GM18870 (cell line): ENCODE data around the gene HOXC10.

Source experiments
- ATAC-seq: cut with Tn5 transposase; IDR thresholded peaks from one replicate; pipeline ENCODE4 v1.9.1; 2021; ENCODE audit warnings: moderate library complexity; ENCODE audit not compliant: unreplicated experiment

HOXC10 gene

DNA sequence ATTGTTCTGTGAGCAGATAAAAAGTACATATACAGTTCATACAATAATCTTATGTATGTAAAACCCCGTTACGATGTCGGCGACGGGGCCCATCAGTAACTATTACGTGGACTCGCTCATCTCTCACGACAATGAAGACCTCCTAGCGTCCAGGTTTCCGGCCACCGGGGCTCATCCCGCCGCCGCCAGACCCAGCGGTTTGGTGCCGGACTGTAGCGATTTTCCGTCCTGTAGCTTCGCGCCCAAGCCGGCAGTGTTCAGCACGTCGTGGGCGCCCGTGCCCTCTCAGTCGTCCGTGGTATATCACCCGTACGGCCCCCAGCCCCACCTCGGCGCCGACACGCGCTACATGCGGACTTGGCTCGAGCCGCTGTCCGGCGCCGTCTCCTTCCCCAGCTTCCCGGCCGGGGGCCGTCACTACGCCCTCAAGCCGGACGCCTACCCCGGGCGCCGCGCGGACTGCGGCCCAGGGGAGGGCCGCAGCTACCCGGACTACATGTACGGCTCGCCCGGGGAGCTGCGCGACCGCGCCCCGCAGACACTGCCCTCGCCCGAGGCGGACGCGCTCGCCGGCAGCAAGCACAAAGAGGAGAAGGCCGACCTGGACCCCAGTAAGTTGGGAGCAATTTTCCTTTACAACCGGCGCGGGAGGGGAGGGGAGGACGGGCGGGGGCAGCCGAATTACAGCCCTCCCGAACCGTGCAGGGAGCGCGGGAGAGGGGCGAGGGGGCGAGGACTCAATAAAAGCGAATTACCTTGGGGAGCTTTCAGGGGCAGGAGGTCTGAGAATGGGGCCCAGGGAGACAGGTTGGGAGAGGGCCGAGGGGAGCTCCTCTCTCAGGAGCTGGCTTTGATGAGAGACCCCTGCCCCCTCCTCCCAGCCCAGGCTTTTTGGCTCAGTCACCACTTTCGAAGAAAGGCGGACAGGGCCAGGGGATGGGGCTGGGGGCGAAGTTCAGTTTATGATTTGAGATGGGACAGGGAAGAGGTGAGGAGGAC is 15.5 kb downstream of the HOXC10 start, which contains the start of gene HOXC9:
HOXC9 (plus strand) TSS at position 46 of the 999 bp plus-strand sequence; CDS start at position 74, 28 bp downstream.
- no peak for ATAC-seq

DNA sequence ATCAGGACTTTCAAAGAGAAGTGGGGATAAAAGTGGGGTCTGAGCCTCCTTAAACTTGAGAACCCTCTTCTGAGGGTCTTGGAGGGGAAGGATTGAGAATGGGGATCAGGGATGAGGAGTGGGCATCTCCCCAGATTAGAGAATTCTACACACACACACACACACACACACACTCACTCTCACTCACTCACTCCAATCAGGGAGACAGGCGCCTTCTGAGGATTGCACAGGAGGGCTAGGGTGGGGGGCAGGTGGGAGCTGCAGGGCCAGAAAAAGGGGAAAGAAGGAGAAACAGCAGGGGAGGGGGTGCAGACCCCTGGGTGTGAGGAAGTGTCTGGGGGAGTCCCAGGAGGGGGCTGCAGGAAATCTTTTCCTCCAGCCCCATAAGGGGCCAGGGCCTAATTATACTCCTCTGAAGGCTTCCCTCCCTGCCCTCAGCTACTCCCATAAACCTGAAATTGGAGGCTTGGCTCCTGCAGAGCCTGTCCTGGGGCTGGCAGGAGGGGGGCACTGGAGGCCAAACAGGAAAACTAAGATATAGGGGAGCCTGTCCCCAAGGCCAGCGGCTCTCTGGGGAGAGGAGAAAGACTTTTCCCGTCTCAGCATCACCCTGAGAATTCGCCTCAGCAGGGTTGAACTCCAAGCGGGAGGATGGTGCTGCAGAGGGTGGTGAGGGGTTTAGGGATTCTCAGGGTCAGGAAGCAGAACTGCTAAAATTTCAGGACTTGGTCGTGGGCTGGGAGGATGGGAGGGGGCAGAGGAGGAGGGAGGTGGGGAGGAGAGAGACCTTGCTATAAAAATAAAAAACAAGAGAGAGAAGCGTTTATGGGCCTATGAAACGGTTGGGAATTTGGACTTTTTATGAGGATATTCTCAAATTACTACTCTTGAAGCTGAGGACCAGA is 16.6 kb downstream of the HOXC10 start:
- ATAC-seq: no peak

DNA sequence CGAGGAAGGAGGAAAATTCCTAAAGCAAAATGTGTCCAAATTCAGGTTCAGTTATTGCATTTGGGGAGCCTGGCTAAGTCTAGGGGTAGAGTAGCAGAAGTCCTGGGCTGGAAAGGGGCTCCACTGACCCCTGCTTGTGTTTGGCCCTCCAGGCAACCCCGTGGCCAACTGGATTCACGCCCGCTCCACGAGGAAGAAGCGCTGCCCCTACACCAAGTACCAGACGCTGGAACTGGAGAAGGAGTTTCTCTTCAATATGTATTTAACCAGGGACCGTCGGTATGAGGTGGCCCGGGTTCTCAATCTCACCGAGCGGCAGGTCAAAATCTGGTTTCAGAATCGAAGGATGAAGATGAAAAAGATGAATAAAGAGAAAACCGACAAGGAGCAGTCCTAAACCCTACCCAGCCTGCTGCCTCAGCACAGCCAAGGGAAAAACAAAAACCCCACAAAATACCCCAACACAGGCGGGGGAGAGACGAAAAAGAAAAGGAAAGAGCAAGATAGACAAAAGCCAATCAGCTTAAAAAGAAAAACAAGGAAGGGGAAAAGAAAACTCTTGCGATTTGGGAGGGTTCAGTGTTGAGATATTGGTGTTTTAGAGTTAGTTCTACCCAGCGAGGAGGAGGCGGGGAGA is 17.4 kb downstream of the HOXC10 start:
- ATAC-seq: no peak

DNA sequence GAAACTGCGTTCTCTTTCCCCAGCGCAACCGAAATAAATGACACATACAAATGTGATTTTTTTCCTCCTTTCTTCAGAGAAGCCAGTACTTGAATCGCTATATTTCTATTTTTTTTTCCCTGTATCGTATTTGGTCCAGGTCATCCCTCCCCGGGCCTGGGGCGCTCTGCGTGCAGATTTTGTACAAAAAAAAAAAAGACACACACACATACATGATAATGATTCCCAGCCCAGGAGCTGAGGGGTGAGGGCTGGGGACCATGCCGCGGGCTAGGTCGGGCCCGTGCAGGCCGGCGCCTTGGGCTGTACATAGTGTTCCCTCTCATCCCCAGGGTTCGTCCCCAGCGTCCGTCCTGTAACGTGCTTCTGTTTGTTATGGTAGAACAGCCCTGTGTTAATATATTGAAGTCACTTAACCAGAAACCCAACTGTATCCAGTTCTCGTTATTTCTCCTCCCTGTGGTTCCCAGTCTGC is 18.0 kb downstream of the HOXC10 start:
- ATAC-seq: no peak

DNA sequence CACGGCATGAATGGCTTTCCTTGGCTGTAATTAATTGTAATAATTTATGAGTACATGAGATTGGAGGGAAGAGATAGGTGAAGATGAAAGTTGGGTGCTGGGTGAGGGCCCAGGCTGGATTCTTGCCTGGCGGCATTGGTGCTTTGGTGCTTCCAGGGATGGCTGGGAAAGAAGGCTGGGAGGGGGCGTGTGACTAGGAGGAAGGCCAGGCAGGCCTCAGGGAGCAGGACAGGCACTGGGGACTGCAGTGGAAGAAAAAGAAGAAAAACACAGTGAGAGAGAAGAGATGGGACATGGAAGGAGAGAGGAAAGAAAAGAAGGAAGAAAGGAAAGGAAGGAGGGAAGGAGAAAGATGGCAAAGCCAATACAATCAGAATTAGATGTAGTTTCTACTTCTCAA is 18.7 kb downstream of the HOXC10 start:
- no peak for ATAC-seq

DNA sequence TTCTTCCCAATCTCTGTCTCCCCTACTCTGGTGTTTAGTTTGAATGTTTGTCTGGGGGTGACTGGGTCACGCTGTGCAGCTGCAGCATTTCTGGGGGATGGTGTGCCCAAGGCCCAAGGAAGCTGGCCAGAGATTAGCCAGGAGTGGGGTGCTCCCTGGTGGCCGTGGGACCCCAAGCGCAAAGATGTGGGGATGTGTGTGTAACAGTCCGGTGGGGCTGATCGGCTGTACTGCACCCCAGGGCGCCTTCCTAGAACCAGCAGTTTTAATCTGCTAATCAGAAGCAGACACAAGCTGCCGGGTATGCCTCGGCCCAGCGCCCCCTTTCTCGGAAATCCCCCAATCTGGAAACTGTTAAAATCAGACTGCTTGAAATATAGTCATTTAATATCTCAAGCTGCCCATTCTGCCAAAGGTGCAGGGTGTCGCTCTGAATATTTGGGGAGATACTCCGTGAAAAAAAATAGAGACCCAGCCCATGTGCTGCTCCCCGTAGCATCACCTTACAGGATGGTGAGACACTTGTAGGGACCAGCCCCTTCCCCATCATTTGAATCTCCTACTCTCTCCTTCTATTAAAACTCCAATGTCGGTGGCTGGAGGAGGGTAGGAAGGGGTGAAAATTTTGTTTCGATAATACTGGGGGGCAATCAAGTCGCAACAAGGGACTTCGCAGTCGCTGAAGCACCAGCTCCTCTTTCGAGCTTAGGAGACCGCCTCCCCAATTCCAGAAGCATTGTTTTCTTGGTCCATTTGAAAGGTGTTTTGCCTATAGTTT is 19.3 kb downstream of the HOXC10 start:
- no peak for ATAC-seq

DNA sequence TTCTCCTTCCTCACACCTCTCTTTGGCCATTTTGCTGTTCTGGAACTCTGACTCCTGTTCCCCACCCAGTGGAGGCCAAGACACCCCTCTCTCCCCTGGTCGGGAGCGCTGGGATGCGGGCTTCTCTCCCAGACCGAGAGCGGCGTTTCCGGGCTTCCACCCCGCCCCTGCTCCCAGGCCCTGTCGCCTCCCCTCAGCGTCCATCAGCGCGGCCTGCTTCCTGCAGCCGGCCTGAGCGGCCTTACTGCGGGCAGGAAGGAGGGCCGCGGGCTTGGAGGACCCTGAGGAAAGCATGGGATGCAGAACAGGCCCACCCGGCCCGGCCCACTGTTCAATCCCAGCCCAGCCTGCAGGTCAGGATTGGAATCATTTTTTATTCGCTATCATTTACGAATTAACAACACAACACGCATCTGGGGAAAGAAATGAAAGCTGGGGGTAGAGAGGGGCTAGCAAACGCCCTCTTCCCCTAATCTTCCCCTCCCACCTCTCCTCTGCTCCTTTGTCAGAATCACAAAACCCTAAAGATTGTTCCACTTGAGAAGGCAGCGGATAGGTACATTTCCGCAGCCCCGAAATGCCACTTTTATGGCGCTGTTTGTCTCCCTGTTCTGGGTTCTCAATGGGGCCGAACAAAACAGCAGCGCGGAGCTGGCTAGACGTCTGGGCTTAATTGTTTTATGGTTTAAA is 20.0 kb downstream of the HOXC10 start:
- ATAC-seq: no peak

DNA sequence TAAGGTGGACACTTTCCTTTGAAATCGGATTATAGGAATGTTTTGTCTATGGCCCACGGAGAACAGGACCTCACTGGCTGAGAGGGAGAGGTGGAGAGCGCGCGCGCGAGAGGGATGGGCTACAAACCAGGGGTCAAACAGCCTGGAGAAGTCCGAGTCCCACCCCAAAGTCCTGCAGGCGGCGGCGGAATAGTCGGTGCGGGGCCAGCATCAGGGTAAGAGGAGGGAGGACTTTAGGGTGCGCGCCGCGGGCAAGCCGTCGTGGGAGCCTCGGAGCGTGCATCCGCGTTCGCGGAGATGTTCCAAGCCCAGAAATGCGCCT is 20.5 kb downstream of the HOXC10 start:
- no peak for ATAC-seq

DNA sequence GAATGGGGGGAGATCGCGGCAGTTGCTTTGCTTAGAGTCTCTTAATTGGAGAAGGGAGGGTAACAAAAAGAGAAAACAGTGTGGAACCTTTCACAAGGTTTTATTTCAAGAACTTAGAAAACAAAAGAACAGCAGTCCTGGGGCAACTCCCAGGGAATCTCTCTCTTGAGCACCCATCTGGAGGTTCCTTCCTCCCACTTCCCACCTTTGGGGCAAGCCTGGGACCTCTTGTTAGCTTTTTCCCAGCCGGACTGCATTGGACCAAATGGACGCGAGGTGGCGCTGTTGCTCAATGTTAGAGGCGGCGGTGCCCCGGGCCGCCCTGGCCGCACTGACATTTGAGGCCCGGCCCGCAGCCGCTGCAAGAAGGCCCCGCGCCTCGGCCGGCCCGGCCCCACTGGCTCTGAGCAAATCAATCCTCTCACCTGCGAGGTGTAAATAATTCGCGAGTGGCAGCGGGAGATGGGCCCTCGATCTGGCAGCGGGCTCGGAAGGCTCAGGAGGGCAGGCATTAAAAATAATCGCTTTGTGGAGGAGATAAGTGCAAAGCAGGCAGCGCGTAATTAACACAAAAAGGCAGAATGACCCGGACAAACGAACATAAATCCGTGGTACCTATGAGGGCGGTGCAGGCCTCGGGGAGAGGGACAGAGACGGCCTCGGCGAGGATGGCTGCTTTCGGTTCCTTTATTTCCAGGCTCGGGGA is 21.1 kb downstream of the HOXC10 start:
- ATAC-seq: no peak

DNA sequence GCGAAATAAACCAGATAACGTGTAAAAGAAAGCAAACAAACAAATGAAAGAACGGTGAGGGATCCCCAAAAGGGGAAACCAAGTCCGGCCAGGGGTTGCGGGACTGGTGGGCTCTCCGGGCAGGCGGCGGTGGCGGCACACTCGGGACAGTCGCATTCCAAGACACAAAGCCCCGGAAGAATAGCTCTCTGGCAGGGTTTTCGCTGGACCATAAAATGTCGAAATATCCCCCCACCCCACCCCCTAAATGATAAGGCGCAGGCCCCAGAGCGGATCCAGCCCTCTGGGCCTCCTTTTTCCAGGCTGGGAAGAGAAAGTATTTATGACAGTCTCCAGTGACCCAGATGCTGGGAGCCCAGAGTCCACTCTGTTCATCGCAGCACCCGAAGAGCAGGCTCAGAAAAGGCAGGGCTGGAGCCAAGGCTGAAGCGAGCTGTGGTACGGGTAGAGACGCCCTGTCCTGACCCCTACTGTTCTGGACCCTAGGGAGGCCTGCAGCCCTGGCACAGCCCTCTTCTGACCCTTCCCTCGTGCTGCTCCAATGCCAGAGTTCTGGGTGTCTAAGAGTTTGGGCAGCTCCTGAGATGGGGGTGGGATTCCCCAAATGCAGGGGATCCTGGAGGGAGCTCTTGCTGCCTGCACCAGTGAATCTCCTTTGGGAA is 21.7 kb downstream of the HOXC10 start:
- no peak for ATAC-seq

DNA sequence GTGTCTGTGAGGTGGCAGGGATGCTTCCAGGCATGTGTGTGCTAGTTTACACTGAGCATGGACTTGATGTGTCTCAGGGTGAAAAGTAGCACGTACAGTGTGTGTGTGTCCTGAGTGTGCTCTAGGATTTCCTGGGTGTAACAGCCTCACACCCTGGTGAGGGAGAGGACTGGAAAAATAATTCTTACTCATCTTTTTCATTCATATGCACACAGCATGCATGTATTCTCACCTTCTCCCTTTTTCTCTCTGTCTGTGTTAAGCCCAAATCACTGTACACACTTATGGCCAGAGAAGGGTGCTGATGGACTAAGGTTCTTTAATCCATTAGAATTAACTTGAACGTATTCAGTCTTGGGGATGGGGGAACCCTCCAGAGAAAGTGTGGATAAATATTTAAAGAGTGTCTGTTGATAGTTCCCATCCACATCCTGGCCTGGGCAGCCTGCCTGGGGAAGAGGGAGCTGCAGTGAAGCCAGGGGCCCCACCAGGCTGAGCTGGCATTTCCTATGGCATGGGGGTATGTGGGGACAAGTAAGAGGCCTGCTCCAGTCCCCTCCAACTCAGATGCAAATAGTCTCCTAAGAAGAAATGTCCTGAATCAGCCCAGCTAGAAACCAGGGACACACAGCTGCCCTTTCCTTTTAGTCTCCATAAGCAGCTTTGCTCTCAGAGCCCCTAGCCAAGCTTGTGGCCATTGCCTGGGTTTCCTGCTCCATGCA is 22.8 kb downstream of the HOXC10 start:
- no peak for ATAC-seq

DNA sequence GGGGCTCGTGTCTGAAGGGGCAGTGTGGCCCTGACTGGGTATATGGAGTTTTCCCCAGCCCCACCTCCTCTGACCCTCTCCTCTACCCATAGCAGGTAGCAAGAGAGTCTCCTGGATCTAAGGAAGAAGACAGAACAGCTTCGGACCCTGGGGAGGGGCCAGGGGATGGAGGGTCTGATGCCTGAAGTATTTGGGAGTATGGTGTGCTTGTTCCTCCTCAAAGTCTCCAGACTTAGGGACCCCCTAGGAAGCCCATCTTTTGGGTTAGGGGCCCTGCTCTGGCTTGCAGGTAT is 23.3 kb downstream of the HOXC10 start:
- no peak for ATAC-seq

DNA sequence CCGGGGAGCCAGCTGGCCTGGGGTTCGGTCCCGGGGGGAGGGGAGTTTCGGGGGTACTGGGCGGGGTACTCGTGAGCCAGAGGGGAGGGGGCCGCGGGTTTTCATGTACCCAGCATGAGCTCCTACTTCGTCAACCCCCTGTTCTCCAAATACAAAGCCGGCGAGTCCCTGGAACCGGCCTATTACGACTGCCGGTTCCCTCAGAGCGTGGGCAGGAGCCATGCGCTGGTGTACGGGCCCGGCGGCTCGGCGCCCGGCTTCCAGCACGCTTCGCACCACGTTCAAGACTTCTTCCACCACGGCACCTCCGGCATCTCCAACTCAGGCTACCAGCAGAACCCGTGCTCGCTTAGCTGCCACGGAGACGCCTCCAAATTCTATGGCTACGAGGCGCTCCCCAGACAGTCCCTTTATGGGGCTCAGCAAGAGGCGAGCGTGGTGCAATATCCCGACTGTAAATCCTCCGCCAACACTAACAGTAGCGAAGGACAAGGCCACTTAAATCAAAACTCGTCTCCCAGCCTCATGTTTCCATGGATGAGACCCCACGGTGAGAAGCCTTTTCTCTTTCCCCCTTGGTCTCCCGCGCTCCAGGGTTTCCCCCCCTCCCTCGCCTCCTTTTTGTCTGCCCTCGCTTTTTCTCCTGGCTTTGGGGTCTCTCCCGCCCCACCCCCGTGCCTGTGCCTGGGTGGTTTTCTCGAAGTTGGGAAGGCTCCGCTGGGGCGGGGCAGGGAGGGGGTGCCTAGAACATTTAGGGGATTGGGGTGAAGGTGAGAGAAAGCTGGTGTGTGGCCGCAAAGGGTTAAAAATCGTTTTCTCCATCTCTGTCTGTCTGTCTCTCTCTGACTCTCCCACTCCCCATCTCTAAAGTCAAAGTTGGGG is 24.5 kb downstream of the HOXC10 start:
- no peak for ATAC-seq

DNA sequence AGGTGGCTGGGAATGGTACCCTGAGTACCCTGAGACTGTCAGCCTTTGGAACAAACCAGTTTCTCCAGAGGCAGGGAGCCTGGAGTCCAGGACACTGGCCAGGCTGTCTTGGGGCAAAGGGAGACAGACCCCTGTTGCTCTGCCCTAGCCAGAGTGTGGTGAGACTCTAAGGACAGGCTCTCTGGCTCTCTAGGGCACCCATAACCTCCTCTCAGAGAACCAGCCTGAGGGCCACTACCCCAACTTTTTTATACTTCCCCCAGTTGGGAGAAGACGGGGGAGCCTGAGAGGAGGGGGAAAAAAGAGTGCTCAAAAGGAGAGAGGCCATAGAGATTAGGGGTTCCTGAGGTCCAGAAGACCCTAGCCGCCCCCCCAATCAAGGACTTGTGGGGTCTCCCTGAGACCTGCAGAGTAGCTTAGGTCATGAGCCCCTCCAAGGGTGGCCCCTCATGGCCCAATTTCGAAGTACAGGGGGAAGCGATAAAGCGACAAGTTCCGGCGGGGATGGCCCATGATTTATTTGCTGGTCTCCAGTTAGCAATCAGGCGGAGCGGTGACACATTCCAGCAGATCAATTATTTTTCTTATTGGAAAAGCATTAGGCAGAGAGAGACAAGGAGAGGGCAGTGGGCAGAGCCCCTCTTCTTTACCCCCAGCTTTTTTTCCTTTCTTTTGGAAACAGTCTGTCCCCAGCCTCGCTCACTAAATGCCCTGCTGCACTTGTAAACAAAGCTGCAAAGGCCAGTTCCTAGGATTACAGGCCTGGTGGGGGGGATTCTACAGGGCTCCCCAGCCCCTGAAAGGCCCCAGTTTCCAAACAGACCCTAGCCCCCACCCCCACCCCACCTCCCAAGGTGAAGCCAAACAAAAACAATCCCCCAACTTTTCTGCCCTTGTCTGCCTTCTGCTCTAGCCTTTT is 25.4 kb downstream of the HOXC10 start:
- no peak for ATAC-seq

DNA sequence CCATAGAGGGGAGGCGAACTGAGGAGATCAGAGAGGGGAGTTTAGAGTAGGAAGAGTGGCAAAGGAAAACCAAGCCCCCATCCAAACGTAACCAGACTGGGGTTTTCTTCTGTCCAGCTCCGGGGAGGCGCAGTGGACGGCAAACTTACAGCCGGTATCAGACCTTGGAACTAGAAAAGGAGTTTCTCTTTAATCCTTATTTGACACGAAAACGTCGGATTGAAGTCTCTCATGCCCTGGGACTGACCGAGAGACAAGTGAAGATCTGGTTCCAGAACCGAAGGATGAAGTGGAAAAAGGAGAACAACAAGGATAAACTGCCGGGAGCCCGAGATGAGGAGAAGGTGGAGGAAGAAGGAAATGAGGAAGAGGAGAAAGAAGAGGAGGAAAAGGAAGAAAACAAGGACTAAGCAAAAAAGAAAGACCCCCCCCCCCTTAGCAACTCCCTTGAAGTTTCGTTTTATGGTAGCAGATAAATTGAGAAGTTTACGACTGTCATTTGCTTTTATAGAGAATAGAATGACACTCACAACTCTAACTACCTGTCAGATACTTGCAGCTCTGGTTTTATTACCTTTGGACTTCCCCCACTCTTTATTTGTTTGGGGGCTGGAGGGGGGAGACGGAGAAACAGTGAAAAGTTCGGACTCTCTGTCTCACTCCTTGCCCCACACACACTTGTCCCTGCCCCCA is 26.2 kb downstream of the HOXC10 start:
- ATAC-seq: no peak
